GM12878 (cell line): ENCODE measurements around the gene CD209. TPM values are rescaled to one million over a fixed set of nuclear protein-coding genes. Genes with fewer than 3 reads are reported as not detected.

ENCODE experiments used
- ATAC-seq: fragments of 200-7000 bp; cut with Tn5 transposase; 3 replicates; pipeline ENCODE4 v1.9.1; 2020; ENCODE audit warnings: mild to moderate bottlenecking, moderate library complexity
- BruUV-seq: library from RNA; stranded (reverse); fragments of 400-500 nt; replicated peaks from 2 replicates; lab custom pipeline; 2021; lab: Mats Ljungman, UMichigan
- CTCF ChIA-PET: fragments of 300-600 bp; sonication (Branson Sonifier 250); formaldehyde crosslinking; extraction: SDS; loops from one replicate; lab custom pipeline; 2021; ENCODE audit warnings: inconsistent platforms; lab: Yijun Ruan, JAX
- POLR2A ChIA-PET: fragments of 350-600 bp; formaldehyde crosslinking; extraction: SDS; loops from one replicate; lab custom pipeline; 2021; ENCODE audit warnings: inconsistent platforms; lab: Charles Lee
- RAD21 ChIA-PET: fragments of 300-600 bp; sonication (Branson Sonifier 250); formaldehyde crosslinking; loops from one replicate; lab custom pipeline; 2023; ENCODE audit warnings: antibody characterized with exemption; ENCODE audit not compliant: unreplicated experiment; lab: Charles Lee
- SMC1A ChIA-PET: fragments of 300-600 bp; sonication (Branson Sonifier 250); formaldehyde crosslinking; loops from one replicate; lab custom pipeline; 2023; ENCODE audit not compliant: unreplicated experiment, uncharacterized antibody; lab: Charles Lee
- DNase-seq: peaks from one replicate; pipeline ENCODE4 v3.0.0-alpha.2; 2011; ENCODE audit warnings: low read depth, low spot score
- FAIRE-seq: peaks from 3 replicates; lab custom pipeline; 2011; peaks lifted over from hg19 to GRCh38; lab: Jason Lieb, UNC
- H2AFZ ChIP-seq: 2 replicates; pipeline ENCODE4 v1.6.0; 2011; ENCODE audit warnings: low read depth, low read length, control low read depth; ENCODE audit not compliant: control insufficient read depth
- H3K27ac ChIP-seq: 2 replicates; pipeline ENCODE4 v1.5.1; 2011; ENCODE audit warnings: control low read depth; ENCODE audit not compliant: control insufficient read depth, insufficient read depth
- H3K27me3 ChIP-seq, 2 experiments: replicated peaks in 1 of 2; 2 replicates each; pipeline versions ENCODE4 v1.6.0 to v1.6.1; 2011; ENCODE audit warnings: low read length in 1 of 2; ENCODE audit not compliant: control insufficient read depth in 2 of 2, insufficient read depth in 2 of 2
- H3K36me3 ChIP-seq, 2 experiments: 2 replicates each; pipeline ENCODE4 v1.5.1; 2011; ENCODE audit warnings: low read length in 1 of 2; ENCODE audit not compliant: control insufficient read depth in 2 of 2, insufficient read depth in 2 of 2
- H3K4me1 ChIP-seq: 2 replicates; pipeline ENCODE4 v1.6.1; 2011; ENCODE audit warnings: mild to moderate bottlenecking, low read length, moderate library complexity, mixed read lengths; ENCODE audit not compliant: control insufficient read depth, insufficient read depth
- H3K4me2 ChIP-seq: 2 replicates; pipeline ENCODE4 v1.6.0; 2011; ENCODE audit warnings: control low read depth; ENCODE audit not compliant: control insufficient read depth, insufficient read depth
- H3K4me3 ChIP-seq: fragments of 200-600 bp; sonication (generic); 2 replicates; pipeline ENCODE4 v1.5.1; 2016
- H3K79me2 ChIP-seq: 2 replicates; pipeline ENCODE4 v1.6.0; 2011; ENCODE audit warnings: low read length; ENCODE audit not compliant: control insufficient read depth, insufficient read depth
- H3K9ac ChIP-seq: 2 replicates; pipeline ENCODE4 v1.8.0; 2011; ENCODE audit warnings: low read length, control low read depth, mixed read lengths; ENCODE audit not compliant: control insufficient read depth, insufficient read depth
- H3K9me3 ChIP-seq: replicated peaks from 3 replicates; pipeline ENCODE4 v1.5.1; 2011; ENCODE audit warnings: mild to moderate bottlenecking, low read length; ENCODE audit not compliant: control insufficient read depth, insufficient read depth
- H4K20me1 ChIP-seq: 2 replicates; pipeline ENCODE4 v1.6.0; 2011; ENCODE audit not compliant: control insufficient read depth, insufficient read depth
- CUX1 ChIP-seq: IDR thresholded peaks from 2 replicates; pipeline ENCODE4 v1.6.1; 2012; ENCODE audit warnings: improper control_type of control experiment, low read depth, low read length; ENCODE audit not compliant: insufficient replicate concordance
- JUNB ChIP-seq: IDR thresholded peaks from 2 replicates; pipeline ENCODE4 v1.6.1; 2016; ENCODE audit warnings: antibody characterized with exemption, mild to moderate bottlenecking
- KDM1A ChIP-seq: fragments of 200-600 bp; sonication (generic); IDR thresholded peaks from 2 replicates; pipeline ENCODE4 v1.6.1; 2016; ENCODE audit warnings: borderline replicate concordance
- NBN ChIP-seq: fragments of 450-650 bp; IDR thresholded peaks from 2 replicates; pipeline ENCODE4 v1.6.1; 2016
- REST ChIP-seq: IDR thresholded peaks from 2 replicates; pipeline ENCODE4 v1.6.1; 2012; ENCODE audit warnings: mild to moderate bottlenecking, low read depth, low read length
- TBL1XR1 ChIP-seq: IDR thresholded peaks from 2 replicates; pipeline ENCODE4 v1.6.1; 2012; ENCODE audit warnings: low read depth, low read length, improper control_type of control experiment
- TCF12 ChIP-seq: IDR thresholded peaks from 2 replicates; pipeline ENCODE4 v1.6.1; 2011; ENCODE audit warnings: low read depth, mild to moderate bottlenecking, low read length
- ZNF24 ChIP-seq: fragments of 450-650 bp; IDR thresholded peaks from 2 replicates; pipeline ENCODE4 v1.6.1; 2017; ENCODE audit warnings: antibody characterized with exemption, mild to moderate bottlenecking
- WGBS: methylation state at CpG from one replicate; pipeline ENCODE4 v1.1.6; 2016; ENCODE audit warnings: low lambda C conversion rate; ENCODE audit not compliant: insufficient replicate concordance, insufficient coverage; ENCODE audit errors: missing lambda C conversion rate; 5-methylcytosine and 5-hydroxymethylcytosine counted together
- in situ Hi-C: fragments of 300-500 bp; cut with MboI; formaldehyde crosslinking; loops from 9 replicates; pipeline ENCODE4 v1.14.3; 2018; ENCODE audit warnings: mixed read lengths
- intact Hi-C: fragments of 100-400 bp; cut with micrococcal nuclease; formaldehyde crosslinking; loops from one replicate; pipeline ENCODE4 v1.14.2; 2022; ENCODE audit not compliant: unreplicated experiment
- polyA plus RNA-seq, 11 experiments: library from polyadenylated mRNA; depleted of rRNA in 4 of 11; unstranded in 6 of 11; stranded (reverse) in 5 of 11; fragments of >200 nt; fragmentation: Nextera tagmentation in 4 of 11; fragmentation: Illumina TruSeq in 1 of 11; extraction: Ambion mirVana in 4 of 11; extraction: Trizol in 1 of 11; gene quantifications; 1 replicate in 1 of 11; 2 replicates in 10 of 11; pipeline versions ENCODE4 v1.2.1 to v1.2.3, GENCODE V29; 2011 to 2016; ENCODE audit warnings: inconsistent platforms in 2 of 11, missing spikeins in 2 of 11, low read depth in 1 of 11
- total RNA-seq, 4 experiments: library from RNA; depleted of rRNA in 3 of 4; stranded (reverse); fragments of >200 nt in 3 of 4; fragmentation: Illumina TruSeq in 1 of 4; extraction: Trizol in 1 of 4; gene quantifications; 2 replicates each; pipeline versions ENCODE4 v1.2.1 to v1.2.3, GENCODE V29; 2013 to 2021
- TF ChIP-seq, protein P1 (sequence below): fragments of 450-650 bp; IDR thresholded peaks from 2 replicates; pipeline ENCODE4 v1.6.1; 2016; ENCODE audit warnings: mild to moderate bottlenecking
- TF ChIP-seq, protein P2 (sequence below), 3 experiments: IDR thresholded peaks in 2 of 3; conservative IDR thresholded peaks in 1 of 3; 2 replicates each; pipeline ENCODE4 v1.5.1; 2011; ENCODE audit warnings: low read depth in 3 of 3, low read length in 3 of 3, mild to moderate bottlenecking in 3 of 3, control low read depth in 2 of 3, moderate library complexity in 2 of 3, inconsistent platforms in 1 of 3, mixed read lengths in 1 of 3; ENCODE audit not compliant: control insufficient read depth in 2 of 3, insufficient read depth in 1 of 3; ENCODE audit errors: extremely low read depth in 1 of 3

CD209 gene
- total and polyA plus RNA-seq, 10 of the 15 experiments (the other 5 are each of a cell fraction or from before 2014, with no cell fraction given), result 0.04 to 0.21 (median 0.10) TPM; not detected in 3

GRCh38 chr19:7779631-7780486 is 32.5 kb upstream of the CD209 start:
- in situ Hi-C loops, result no loop called here
- 78% methylated on average over 26 of the region's 26 CpGs for WGBS
- Histone ChIP-seq H3K36me3 (no peaks in the 10 kb centered on the region), H3K4me3 (no peak overlapping the region), H3K27ac (no peak overlapping the region), H3K4me1 (no peaks in the 10 kb centered on the region), H3K4me2 (no peak overlapping the region), H4K20me1 (no peaks in the 10 kb centered on the region), H3K79me2 (no peaks in the 10 kb centered on the region), H3K9me3 (no peaks in the 10 kb centered on the region; the same call in 1 of the 3 replicates), H2AFZ (no peak overlapping the region), H3K27me3 (peaks cover 0 to 2% of the 10 kb centered on the region in 2 experiments; a peak in 2 of 4 replicates), H3K9ac (no peak overlapping the region)
- BruUV-seq, result no TSS peak
- no peak for ATAC-seq
- ChIA-PET RAD21 (no interaction called here), CTCF (interaction anchor here (0.7 to 1.4 kb wide), 2 partner anchors 59 to 211 kb away, joined by 3 to 5 read pairs; no protein-coding TSS in a partner anchor), SMC1A (interaction anchor here (1.2 kb wide), 1 partner anchor 132 kb away, joined by 3 read pairs; no protein-coding TSS in a partner anchor), POLR2A (interaction anchor here (1.0 kb wide), 1 partner anchor 41 kb away, joined by 4 read pairs; no protein-coding TSS in a partner anchor)
- no peak for DNase-seq
- intact Hi-C loops, result no loop called here
- FAIRE-seq, result no peak
- TF ChIP-seq ZNF24, result no peak
- TF ChIP-seq REST, result no peak
- TF ChIP-seq KDM1A, result no peak
- TF ChIP-seq TBL1XR1, result no peak
- TF ChIP-seq, protein P1, sequence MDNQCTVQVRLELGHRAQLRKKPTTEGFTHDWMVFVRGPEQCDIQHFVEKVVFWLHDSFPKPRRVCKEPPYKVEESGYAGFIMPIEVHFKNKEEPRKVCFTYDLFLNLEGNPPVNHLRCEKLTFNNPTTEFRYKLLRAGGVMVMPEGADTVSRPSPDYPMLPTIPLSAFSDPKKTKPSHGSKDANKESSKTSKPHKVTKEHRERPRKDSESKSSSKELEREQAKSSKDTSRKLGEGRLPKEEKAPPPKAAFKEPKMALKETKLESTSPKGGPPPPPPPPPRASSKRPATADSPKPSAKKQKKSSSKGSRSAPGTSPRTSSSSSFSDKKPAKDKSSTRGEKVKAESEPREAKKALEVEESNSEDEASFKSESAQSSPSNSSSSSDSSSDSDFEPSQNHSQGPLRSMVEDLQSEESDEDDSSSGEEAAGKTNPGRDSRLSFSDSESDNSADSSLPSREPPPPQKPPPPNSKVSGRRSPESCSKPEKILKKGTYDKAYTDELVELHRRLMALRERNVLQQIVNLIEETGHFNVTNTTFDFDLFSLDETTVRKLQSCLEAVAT, result no peak
- no peak for TF ChIP-seq NBN
- TF ChIP-seq, protein P2, sequence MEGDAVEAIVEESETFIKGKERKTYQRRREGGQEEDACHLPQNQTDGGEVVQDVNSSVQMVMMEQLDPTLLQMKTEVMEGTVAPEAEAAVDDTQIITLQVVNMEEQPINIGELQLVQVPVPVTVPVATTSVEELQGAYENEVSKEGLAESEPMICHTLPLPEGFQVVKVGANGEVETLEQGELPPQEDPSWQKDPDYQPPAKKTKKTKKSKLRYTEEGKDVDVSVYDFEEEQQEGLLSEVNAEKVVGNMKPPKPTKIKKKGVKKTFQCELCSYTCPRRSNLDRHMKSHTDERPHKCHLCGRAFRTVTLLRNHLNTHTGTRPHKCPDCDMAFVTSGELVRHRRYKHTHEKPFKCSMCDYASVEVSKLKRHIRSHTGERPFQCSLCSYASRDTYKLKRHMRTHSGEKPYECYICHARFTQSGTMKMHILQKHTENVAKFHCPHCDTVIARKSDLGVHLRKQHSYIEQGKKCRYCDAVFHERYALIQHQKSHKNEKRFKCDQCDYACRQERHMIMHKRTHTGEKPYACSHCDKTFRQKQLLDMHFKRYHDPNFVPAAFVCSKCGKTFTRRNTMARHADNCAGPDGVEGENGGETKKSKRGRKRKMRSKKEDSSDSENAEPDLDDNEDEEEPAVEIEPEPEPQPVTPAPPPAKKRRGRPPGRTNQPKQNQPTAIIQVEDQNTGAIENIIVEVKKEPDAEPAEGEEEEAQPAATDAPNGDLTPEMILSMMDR (IDR thresholded peaks at IDR 0.05 in 2 of 3, conservative IDR thresholded peaks at IDR 0.05 in 1 of 3; ENCODE audit: control insufficient read depth in 2 of 3, extremely low read depth in 1 of 3, insufficient read depth in 1 of 3, low read depth in 3 of 3, low read length in 3 of 3), result no peak
- TF ChIP-seq TCF12, result no peak
- TF ChIP-seq CUX1, result no peak
- no peak for TF ChIP-seq JUNB
